Muscle layer of duodenum (tissue), 2 donors: ENCODE measurements around the gene AIFM3.

ENCODE experiments used
- H3K27ac ChIP-seq: one replicate; pipeline ENCODE4 v1.7.0; 2013; ENCODE audit warnings: mild to moderate bottlenecking, low read length
- H3K27me3 ChIP-seq: one replicate; pipeline ENCODE4 v1.7.0; 2013; ENCODE audit warnings: low read depth, mild to moderate bottlenecking, control low read depth, low read length
- H3K36me3 ChIP-seq, 2 donors: one replicate each; pipeline ENCODE4 v1.7.0; 2013; ENCODE audit warnings: low read length in 2 of 2, control low read depth in 1 of 2, mild to moderate bottlenecking in 1 of 2; ENCODE audit not compliant: insufficient read depth in 2 of 2, control insufficient read depth in 1 of 2
- H3K4me1 ChIP-seq, 2 donors: one replicate each; pipeline ENCODE4 v1.7.0; 2013; ENCODE audit warnings: low read length in 2 of 2, mild to moderate bottlenecking in 2 of 2, control low read depth in 1 of 2, moderate library complexity in 1 of 2; ENCODE audit not compliant: insufficient read depth in 2 of 2, control insufficient read depth in 1 of 2
- H3K4me3 ChIP-seq, 2 donors: one replicate each; pipeline ENCODE4 v1.7.0; 2013; ENCODE audit warnings: low read length in 2 of 2, low read depth in 1 of 2, mild to moderate bottlenecking in 1 of 2
- H3K9me3 ChIP-seq, 2 donors: one replicate each; pipeline ENCODE4 v1.7.0; 2013; ENCODE audit warnings: low read length in 2 of 2, control low read depth in 1 of 2, mild to moderate bottlenecking in 1 of 2; ENCODE audit not compliant: control insufficient read depth in 1 of 2
- donor health status: healthy.

AIFM3 gene

GRCh38 chr22:20952544-20953341 is 14.3 kb upstream of the AIFM3 start:
- Histone ChIP-seq H3K27me3 (no peaks in the 10 kb centered on the region), H3K36me3 (peaks cover 39% of the 10 kb centered on the region in 2 donors), H3K9me3 (no peaks in the 10 kb centered on the region), H3K4me3 (no peak overlapping the region), H3K4me1 (peaks cover 0 to 5% of the 10 kb centered on the region in 2 donors), H3K27ac (peak overlapping the region; percentile 42)

- H3K27ac ChIP-seq: peak overlapping the region; percentile 42
- no peaks in the 10 kb centered on the region for H3K27me3 ChIP-seq
- no peak overlapping the region for H3K4me3 ChIP-seq
- peaks cover 0 to 10% of the 10 kb centered on the region in 2 donors for H3K4me1 ChIP-seq
- H3K9me3 ChIP-seq: no peaks in the 10 kb centered on the region
- peaks cover 39% of the 10 kb centered on the region in 2 donors for H3K36me3 ChIP-seq
Observed at GRCh38 chr22:20953342-20953608, 13.8 kb upstream of the AIFM3 start.

GRCh38 chr22:20953668-20954500 is 13.2 kb upstream of the AIFM3 start:
- Histone ChIP-seq H3K27me3 (no peaks in the 10 kb centered on the region), H3K4me1 (peaks cover 0 to 12% of the 10 kb centered on the region in 2 donors), H3K9me3 (no peaks in the 10 kb centered on the region), H3K4me3 (no peak overlapping the region), H3K27ac (peak overlapping the region; percentile 42), H3K36me3 (peaks cover 39% of the 10 kb centered on the region in 2 donors)

DNA sequence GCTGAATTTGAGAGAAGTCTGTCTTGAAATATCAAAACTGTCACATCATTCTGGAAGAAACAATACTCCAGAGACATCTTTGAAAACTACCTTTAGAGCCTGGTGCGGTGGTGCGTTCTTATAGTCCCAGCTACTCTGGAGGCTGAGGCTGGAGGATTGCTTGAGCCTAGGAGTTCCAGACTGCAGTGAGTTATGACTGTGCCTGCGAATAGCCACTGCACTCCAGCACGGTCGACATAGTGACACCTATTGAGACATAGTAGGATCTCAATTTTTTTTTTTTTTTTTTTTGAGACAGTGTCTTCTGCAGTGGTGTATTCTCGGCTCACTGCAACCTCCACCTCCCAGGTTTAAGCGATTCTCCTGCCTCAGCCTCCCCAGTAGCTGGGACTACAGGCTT is 11.5 kb upstream of the AIFM3 start:
- H3K9me3 ChIP-seq: no peaks in the 10 kb centered on the region
- peaks cover 27 to 31% of the 10 kb centered on the region in 2 donors for H3K36me3 ChIP-seq
- H3K4me1 ChIP-seq: peaks cover 0 to 12% of the 10 kb centered on the region in 2 donors
- H3K27me3 ChIP-seq: no peaks in the 10 kb centered on the region
- no peak overlapping the region for H3K27ac ChIP-seq
- H3K4me3 ChIP-seq: no peak overlapping the region

GRCh38 chr22:20956258-20957101 is 10.6 kb upstream of the AIFM3 start:
- peaks cover 22 to 23% of the 10 kb centered on the region in 2 donors for H3K36me3 ChIP-seq
- peak overlapping the region; percentile 63 to 69 for H3K4me3 ChIP-seq
- no peaks in the 10 kb centered on the region for H3K9me3 ChIP-seq
- no peaks in the 10 kb centered on the region for H3K27me3 ChIP-seq
- peak overlapping the region; percentile 51 for H3K27ac ChIP-seq
- H3K4me1 ChIP-seq: peaks cover 0 to 12% of the 10 kb centered on the region in 2 donors

- Histone ChIP-seq H3K36me3 (peaks cover 15 to 16% of the 10 kb centered on the region in 2 donors), H3K27ac (peak overlapping the region; percentile 51), H3K4me1 (peaks cover 0 to 12% of the 10 kb centered on the region in 2 donors), H3K4me3 (peak overlapping the region; percentile 63 to 69), H3K9me3 (no peaks in the 10 kb centered on the region), H3K27me3 (no peaks in the 10 kb centered on the region)
Observed at GRCh38 chr22:20957102-20957682, 9.9 kb upstream of the AIFM3 start.

GRCh38 chr22:20957683-20958431 is 9.2 kb upstream of the AIFM3 start:
- Histone ChIP-seq H3K36me3 (peaks cover 9 to 12% of the 10 kb centered on the region in 2 donors), H3K27ac (no peak overlapping the region), H3K27me3 (no peaks in the 10 kb centered on the region), H3K4me1 (peaks cover 0 to 12% of the 10 kb centered on the region in 2 donors), H3K4me3 (peak overlapping the region; percentile 63 to 69), H3K9me3 (no peaks in the 10 kb centered on the region)

- Histone ChIP-seq H3K4me1 (peaks cover 0 to 12% of the 10 kb centered on the region in 2 donors), H3K27me3 (no peaks in the 10 kb centered on the region), H3K4me3 (no peak overlapping the region), H3K9me3 (no peaks in the 10 kb centered on the region), H3K27ac (no peak overlapping the region), H3K36me3 (no peaks in the 10 kb centered on the region)
Observed at GRCh38 chr22:20959578-20960461, 7.2 kb upstream of the AIFM3 start.

GRCh38 chr22:20960609-20961008 is 6.4 kb upstream of the AIFM3 start:
- Histone ChIP-seq H3K36me3 (no peaks in the 10 kb centered on the region), H3K27me3 (no peaks in the 10 kb centered on the region)

More at GRCh38 chr22:20960609-20961008, 6.4 kb upstream of the AIFM3 start:
- H3K4me3 ChIP-seq: no peak overlapping the region
- H3K9me3 ChIP-seq: no peaks in the 10 kb centered on the region
- peaks cover 0 to 17% of the 10 kb centered on the region in 2 donors for H3K4me1 ChIP-seq
- no peak overlapping the region for H3K27ac ChIP-seq
